Measurements from ENCODE around the gene RAD51.

GRCh38 chr15:40697916-40698315, 2.9 kb downstream of the RAD51 start:
- TF ChIP-seq CTCF (IDR thresholded peaks at IDR 0.05; ENCODE audit: low read length) = no peak
- TF ChIP-seq EZH2 (optimal IDR thresholded peaks at IDR 0.05; ENCODE audit: low read depth, low read length) = no peak
- TF ChIP-seq EZH2phosphoT487 (IDR thresholded peaks at IDR 0.05; ENCODE audit: low read length) = no peak

Data from MM.1S (cell line).